HepG2 (cell line): ENCODE results near the gene SERPINF2. TPM values are rescaled to one million over a fixed set of nuclear protein-coding genes. Genes with fewer than 3 reads are reported as not detected.
A peak's percentile ranks its signal among the peaks of the same experiment; 100 is the strongest.

Experiments
- ATAC-seq: fragments of 200-7000 bp; cut with Tn5 transposase; 3 replicates; pipeline ENCODE4 v1.9.1; 2020; ENCODE audit warnings: mild to moderate bottlenecking, moderate library complexity
- BruUV-seq: library from RNA; stranded (reverse); fragments of 400-500 nt; replicated peaks from 2 replicates; lab custom pipeline; 2021; lab: Mats Ljungman, UMichigan
- CTCF ChIA-PET: fragments of 300-600 bp; formaldehyde crosslinking; extraction: SDS; loops from one replicate; lab custom pipeline; 2021; ENCODE audit warnings: low total read pairs, inconsistent platforms, low intra/inter-chr PET ratio; lab: Yijun Ruan, JAX
- POLR2A ChIA-PET: fragments of 350-600 bp; sonication (Branson Sonifier 250); formaldehyde crosslinking; loops from one replicate; lab custom pipeline; 2020; ENCODE audit warnings: antibody characterized with exemption, inconsistent platforms; lab: Yijun Ruan, JAX
- DNase-seq: peaks from one replicate; pipeline ENCODE4 v3.0.0-alpha.2; 2015; ENCODE audit warnings: low spot score
- FAIRE-seq: peaks from 3 replicates; lab custom pipeline; 2011; peaks lifted over from hg19 to GRCh38; lab: Jason Lieb, UNC
- H2AFZ ChIP-seq: one replicate; pipeline ENCODE4 v1.6.1; 2011; ENCODE audit warnings: low read length, inconsistent platforms
- H3K27ac ChIP-seq: fragments of 300-600 bp; 3 replicates; pipeline ENCODE4 v1.8.0; 2011; ENCODE audit warnings: mixed run types, mild to moderate bottlenecking, mixed read lengths, low read length, inconsistent platforms; ENCODE audit not compliant: insufficient read depth; ENCODE audit errors: extremely low read length
- H3K27me3 ChIP-seq, 2 experiments: fragments of 200-600 bp in 1 of 2; 2 replicates in 1 of 2; 3 replicates in 1 of 2; pipeline versions ENCODE4 v1.6.0 to v1.8.0; 2011; ENCODE audit warnings: low read length in 2 of 2, mild to moderate bottlenecking in 2 of 2, moderate library complexity in 2 of 2, inconsistent platforms in 1 of 2; ENCODE audit not compliant: insufficient read depth in 2 of 2, control insufficient read depth in 1 of 2
- H3K36me3 ChIP-seq, 2 experiments: fragments of 200-600 bp in 1 of 2; replicated peaks in 1 of 2; 2 replicates in 1 of 2; 3 replicates in 1 of 2; pipeline versions ENCODE4 v1.5.1 to v1.8.0; 2011; ENCODE audit warnings: low read length in 2 of 2, inconsistent platforms in 1 of 2; ENCODE audit not compliant: insufficient read depth in 2 of 2, control insufficient read depth in 1 of 2
- H3K4me1 ChIP-seq: 2 replicates; pipeline ENCODE4 v1.5.1; 2012; ENCODE audit warnings: low read length, inconsistent platforms; ENCODE audit not compliant: insufficient read depth
- H3K4me2 ChIP-seq: 2 replicates; pipeline ENCODE4 v1.6.0; 2011; ENCODE audit warnings: low read depth, low read length, inconsistent platforms
- H3K4me3 ChIP-seq, 3 experiments: fragments of 200-600 bp in 1 of 3; sonication (generic), shearing (Covaris generic) in 1 of 3; replicated peaks in 1 of 3; 2 replicates each; pipeline ENCODE4 v1.5.1; 2011 to 2016; ENCODE audit warnings: low read length in 3 of 3, inconsistent platforms in 2 of 3, low read depth in 2 of 3, mild to moderate bottlenecking in 2 of 3, control low read depth in 1 of 3, mixed read lengths in 1 of 3; ENCODE audit not compliant: insufficient read depth in 1 of 3
- H3K79me2 ChIP-seq: one replicate; pipeline ENCODE4 v1.6.1; 2011; ENCODE audit warnings: low read length, inconsistent platforms; ENCODE audit not compliant: insufficient read depth
- H3K9ac ChIP-seq: 2 replicates; pipeline ENCODE4 v1.6.0; 2011; ENCODE audit warnings: mild to moderate bottlenecking, low read depth, low read length, inconsistent platforms; ENCODE audit not compliant: insufficient read depth
- H3K9me3 ChIP-seq: 2 replicates; pipeline ENCODE4 v1.5.1; 2012; ENCODE audit warnings: mild to moderate bottlenecking, low read length
- H4K20me1 ChIP-seq: 2 replicates; pipeline ENCODE4 v1.6.0; 2011; ENCODE audit warnings: inconsistent platforms, mild to moderate bottlenecking, low read length, moderate library complexity; ENCODE audit not compliant: insufficient read depth
- HMGXB4 ChIP-seq, 2 experiments: sonication (generic) in 1 of 2; formaldehyde crosslinking in 1 of 2; IDR thresholded peaks; 2 replicates each; pipeline versions ENCODE4 v1.4.0 to v1.6.1; 2018 to 2020; ENCODE audit warnings: missing genetic modification reagents in 2 of 2, borderline replicate concordance in 1 of 2, low read depth in 1 of 2, mild to moderate bottlenecking in 1 of 2, missing biosample characterization in 1 of 2
- KLF6 ChIP-seq: IDR thresholded peaks from 2 replicates; pipeline ENCODE4 v1.8.0; 2016; ENCODE audit warnings: missing biosample characterization, missing genetic modification reagents
- SCMH1 ChIP-seq: sonication (generic); formaldehyde crosslinking; IDR thresholded peaks from 2 replicates; pipeline ENCODE4 v1.9.0; 2021; ENCODE audit warnings: missing genetic modification reagents, mild to moderate bottlenecking, borderline replicate concordance
- TARDBP ChIP-seq: sonication (generic); formaldehyde crosslinking; IDR thresholded peaks from 2 replicates; pipeline ENCODE4 v1.8.0; 2022; ENCODE audit warnings: mild to moderate bottlenecking, missing genetic modification reagents
- UBTF ChIP-seq: sonication (generic); formaldehyde crosslinking; IDR thresholded peaks from 2 replicates; pipeline ENCODE4 v1.4.0; 2020; ENCODE audit warnings: mild to moderate bottlenecking, missing genetic modification reagents
- ZBTB26 ChIP-seq: IDR thresholded peaks from 2 replicates; pipeline ENCODE4 v1.6.1; 2016; ENCODE audit warnings: missing compliant biosample characterization, missing genetic modification reagents, borderline replicate concordance
- ZFX ChIP-seq: sonication (generic); formaldehyde crosslinking; IDR thresholded peaks from 2 replicates; pipeline ENCODE4 v1.4.0; 2020; ENCODE audit warnings: mild to moderate bottlenecking, low read depth, missing genetic modification reagents, moderate library complexity
- ZFY ChIP-seq: sonication (generic); formaldehyde crosslinking; IDR thresholded peaks from 2 replicates; pipeline ENCODE4 v1.4.0; 2020; ENCODE audit warnings: missing genetic modification reagents
- ZMYM4 ChIP-seq: sonication (generic); formaldehyde crosslinking; IDR thresholded peaks from 2 replicates; pipeline ENCODE4 v1.8.1; 2023; ENCODE audit warnings: mild to moderate bottlenecking, missing genetic modification reagents
- ZNF451 ChIP-seq: sonication (generic); formaldehyde crosslinking; IDR thresholded peaks from 2 replicates; pipeline ENCODE4 v1.5.0; 2020; ENCODE audit warnings: mild to moderate bottlenecking, missing genetic modification reagents
- ZSCAN31 ChIP-seq: sonication (generic); formaldehyde crosslinking; IDR thresholded peaks from 2 replicates; pipeline ENCODE4 v1.5.0; 2020; ENCODE audit warnings: low read depth, mild to moderate bottlenecking, missing genetic modification reagents
- WGBS: methylation state at CpG from one replicate; pipeline ENCODE4 v1.1.6; 2017; ENCODE audit warnings: low lambda C conversion rate; 5-methylcytosine and 5-hydroxymethylcytosine counted together
- in situ Hi-C: cut with HindIII; loops from 2 replicates; pipeline ENCODE4 v1.10.0; 2017; ENCODE audit warnings: low pct_unique_long_range_greater_than_20kb; ENCODE audit not compliant: extremely low pct_ligation_motif_present
- intact Hi-C: fragments of 100-400 bp; cut with micrococcal nuclease; formaldehyde crosslinking; loops from one replicate; pipeline ENCODE4 v1.10.0; 2022; ENCODE audit not compliant: unreplicated experiment
- polyA plus RNA-seq, 8 experiments: library from polyadenylated mRNA; depleted of rRNA in 3 of 8; stranded (reverse) in 7 of 8; unstranded in 1 of 8; fragments of >200 nt; fragmentation: Illumina TruSeq in 4 of 8; extraction: Trizol in 4 of 8; gene quantifications; 2 replicates each; pipeline versions ENCODE4 v1.2.1 to v1.2.3, GENCODE V29; 2011 to 2016; ENCODE audit warnings: low read depth in 4 of 8, missing spikeins in 1 of 8, mixed read lengths in 1 of 8; ENCODE audit not compliant: insufficient read depth in 1 of 8
- total RNA-seq, 5 experiments: library from RNA; depleted of rRNA; stranded (reverse); fragments of >200 nt; fragmentation: Illumina TruSeq; extraction: Trizol; gene quantifications; 2 replicates each; pipeline ENCODE4 v1.2.3, GENCODE V29; 2016; ENCODE audit warnings: low read depth in 1 of 5

Gene SERPINF2
- total and polyA plus RNA-seq, 2 of the 13 experiments (the other 11 are each of a cell fraction or from before 2014, with no cell fraction given) = 309 to 548 TPM

- peak; percentile 23; the same call in 1 of the 2 replicates for TF ChIP-seq UBTF (CRISPR knock-in tag)
- TF ChIP-seq, all 625 proteins: peak for 6
Observed at GRCh38 chr17:1713160-1713877, 29.4 kb upstream of the SERPINF2 start (continued).

- in situ Hi-C loops (loop anchor here (25.0 kb wide), 1 partner anchor 323 kb away; the partner anchor contains the start of genes DPH1, OVCA2 and RTN4RL1), intact Hi-C loops (loop anchor here (1.0 to 10.0 kb wide), 3 partner anchors 45 to 151 kb away; no protein-coding TSS in a partner anchor)
- H3K79me2 ChIP-seq = peaks cover 12% of the 10 kb centered on the region
- no peak overlapping the region for H2AFZ ChIP-seq
- no peaks in the 10 kb centered on the region for H3K9me3 ChIP-seq
- H3K27ac ChIP-seq = peak overlapping the region; percentile 95
- ATAC-seq (no peak), DNase-seq (peak; percentile 75), FAIRE-seq (peak; percentile 92)
- CTCF ChIA-PET = interaction anchor here (1.8 to 2.0 kb wide), 2 partner anchors 70 to 151 kb away, joined by 7 to 11 read pairs; no protein-coding TSS in a partner anchor
- H3K4me3 ChIP-seq = peak overlapping the region; percentile 54 to 86 (median 58)
- 5% methylated on average over 8 of the region's 11 CpGs for WGBS
- peaks cover 10% of the 10 kb centered on the region for H4K20me1 ChIP-seq
- peaks cover 6 to 19% of the 10 kb centered on the region in 2 experiments for H3K36me3 ChIP-seq
- POLR2A ChIA-PET = interaction anchor here (0.6 to 17.5 kb wide), 20 partner anchors 11 to 116 kb away, joined by 3 to 480 read pairs (median 10); partner anchors contain the start of genes PRPF8, RILP, RPA1 and SERPINF1
- peak overlapping the region; percentile 64 for H3K9ac ChIP-seq
- no TSS peak for BruUV-seq
- H3K4me1 ChIP-seq = peaks cover 44% of the 10 kb centered on the region
- no peaks in the 10 kb centered on the region; a peak in 1 of 5 replicates for H3K27me3 ChIP-seq
- peak overlapping the region; percentile 85 for H3K4me2 ChIP-seq
- TF ChIP-seq KLF6 (CRISPR knock-in tag) (no peak), ZFY (no peak; the same call in 1 of the 2 replicates), HMGXB4 (CRISPR knock-in tag; IDR thresholded peaks at IDR 0.05; ENCODE audit: borderline replicate concordance in 1 of 2, low read depth in 1 of 2) (peak in 1 of 2 experiments; percentile 69; a peak in 2 of 4 replicates), ZBTB26 (CRISPR knock-in tag) (no peak), UBTF (CRISPR knock-in tag) (peak; percentile 9; the same call in 1 of the 2 replicates), ZMYM4 (CRISPR knock-in tag) (0 out of 2 replicates have a peak, but pooled peaks have one; percentile 7), SCMH1 (CRISPR knock-in tag) (no peak), TARDBP (0 out of 2 replicates have a peak, but pooled peaks have one; percentile 33), ZFX (CRISPR knock-in tag) (peak; percentile 2; the same call in 1 of the 2 replicates), ZSCAN31 (CRISPR knock-in tag) (peak; percentile 72), ZNF451 (peak; percentile 9; the same call in 1 of the 2 replicates)
Observed at GRCh38 chr17:1713878-1714426, 28.7 kb upstream of the SERPINF2 start.
